Kidney (tissue), 14 donors: ENCODE measurements around the gene C4orf54. TPM values are rescaled to one million over a fixed set of nuclear protein-coding genes. Genes with fewer than 3 reads are reported as not detected.

Source experiments
- DNase-seq, 5 donors: peaks; one replicate each; pipeline ENCODE4 v3.0.0-alpha.2; 2013 to 2020
- FAIRE-seq: peaks from 2 replicates; lab custom pipeline; 2012; peaks lifted over from hg19 to GRCh38; lab: Jason Lieb, UNC
- H3K27ac ChIP-seq, 2 donors: one replicate each; pipeline ENCODE4 v1.7.0; 2013; ENCODE audit warnings: low read depth in 2 of 2, low read length in 2 of 2, inconsistent platforms in 1 of 2
- H3K27me3 ChIP-seq: one replicate; pipeline ENCODE4 v1.7.1; 2013; ENCODE audit warnings: low read length, inconsistent platforms; ENCODE audit not compliant: control insufficient read depth, insufficient read depth
- H3K36me3 ChIP-seq, 3 donors: one replicate each; pipeline versions ENCODE4 v1.7.0 to v1.7.1; 2013; ENCODE audit warnings: low read length in 3 of 3, control low read depth in 1 of 3, inconsistent platforms in 1 of 3; ENCODE audit not compliant: insufficient read depth in 3 of 3, control insufficient read depth in 2 of 3
- H3K4me1 ChIP-seq, 3 donors: one replicate each; pipeline versions ENCODE4 v1.7.0 to v1.7.1; 2013; ENCODE audit warnings: low read length in 3 of 3, inconsistent platforms in 1 of 3, low read depth in 1 of 3; ENCODE audit not compliant: control insufficient read depth in 2 of 3, insufficient read depth in 2 of 3
- H3K4me3 ChIP-seq, 3 donors: one replicate each; pipeline versions ENCODE4 v1.7.0 to v1.8.1; 2013; ENCODE audit warnings: low read length in 3 of 3, control low read depth in 1 of 3, inconsistent platforms in 1 of 3
- H3K9ac ChIP-seq, 3 donors: one replicate each; pipeline versions ENCODE4 v1.7.0 to v1.7.1; 2013; ENCODE audit warnings: low read length in 3 of 3, control low read depth in 1 of 3, inconsistent platforms in 1 of 3
- H3K9me3 ChIP-seq, 3 donors: one replicate each; pipeline versions ENCODE4 v1.7.0 to v1.7.1; 2013; ENCODE audit warnings: low read length in 3 of 3, control low read depth in 1 of 3, inconsistent platforms in 1 of 3; ENCODE audit not compliant: control insufficient read depth in 2 of 3, insufficient read depth in 1 of 3
- intact Hi-C: fragments of 100-400 bp; cut with DNase I; formaldehyde crosslinking; loops from one replicate; pipeline ENCODE4 v1.11.1; 2022
- polyA plus RNA-seq: library from polyadenylated mRNA; stranded (reverse); fragments of 350-450 nt; fragmentation: Illumina TruSeq; extraction: RNeasy Lipid Tissue Mini Kit (QIAGEN cat#74804); gene quantifications from one replicate; pipeline ENCODE4 v1.2.3, GENCODE V29; 2014; ENCODE audit warnings: low read depth, low replicate concordance; ENCODE audit not compliant: insufficient read depth
- total RNA-seq: library from RNA; stranded (reverse); fragmentation: NEBNext Ultra II Directional; extraction: Animal tissue kit (Norgen Biotek cat#: 25700); gene quantifications from one replicate; pipeline ENCODE4 v1.2.1, GENCODE V29; 2021
- TF ChIP-seq, protein P1 (sequence below): IDR thresholded peaks from 3 replicates; pipeline ENCODE4 v1.5.1; 2012; ENCODE audit warnings: mild to moderate bottlenecking, moderate library complexity, borderline replicate concordance; ENCODE audit not compliant: insufficient read depth; ENCODE audit errors: extremely low read depth
- donor health status: control.
- donor health status: control.
- donor health status: control.
- donor health status: control.
- donor health status: control.
- donor health status: DM: yes; HTN: yes; CAD: no.
- donor health status: Normal renal cell carcinoma (clear cell type).

C4orf54 gene
- total and polyA plus RNA-seq, 2 donors from 2014 or later, result 0.19 to 0.56 TPM

DNA sequence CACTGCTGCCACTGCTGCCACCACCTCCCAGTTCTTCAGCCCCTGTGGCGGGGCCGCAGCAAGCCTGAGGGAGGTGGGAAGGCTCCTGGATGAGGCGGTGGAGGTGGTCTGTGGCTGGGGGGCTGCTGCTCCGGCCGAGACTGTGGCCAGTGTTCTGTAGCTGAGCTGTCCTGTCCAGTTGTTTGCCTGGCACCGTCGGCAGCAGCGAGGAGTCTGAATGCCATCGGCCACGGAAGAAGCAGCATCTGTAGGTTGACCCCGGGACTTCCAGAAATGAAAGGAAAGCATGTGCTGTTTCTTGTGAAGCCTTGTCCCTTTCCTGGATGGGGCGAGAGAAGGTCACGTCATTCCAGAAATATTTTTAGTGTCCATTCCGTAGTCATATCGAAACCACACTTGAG is 3.3 kb downstream of the C4orf54 start:
- Histone ChIP-seq H3K27ac (no peak overlapping the region), H3K27me3 (no peaks in the 10 kb centered on the region), H3K4me3 (no peak overlapping the region), H3K9me3 (no peaks in the 10 kb centered on the region), H3K9ac (no peak overlapping the region), H3K4me1 (peaks cover 0 to 4% (median 0%) of the 10 kb centered on the region in 3 donors), H3K36me3 (no peaks in the 10 kb centered on the region)
- intact Hi-C loops, result no loop called here
- DNase-seq, result peak in 2 of 5 donors; percentile 31 to 48
- TF ChIP-seq, protein P1, sequence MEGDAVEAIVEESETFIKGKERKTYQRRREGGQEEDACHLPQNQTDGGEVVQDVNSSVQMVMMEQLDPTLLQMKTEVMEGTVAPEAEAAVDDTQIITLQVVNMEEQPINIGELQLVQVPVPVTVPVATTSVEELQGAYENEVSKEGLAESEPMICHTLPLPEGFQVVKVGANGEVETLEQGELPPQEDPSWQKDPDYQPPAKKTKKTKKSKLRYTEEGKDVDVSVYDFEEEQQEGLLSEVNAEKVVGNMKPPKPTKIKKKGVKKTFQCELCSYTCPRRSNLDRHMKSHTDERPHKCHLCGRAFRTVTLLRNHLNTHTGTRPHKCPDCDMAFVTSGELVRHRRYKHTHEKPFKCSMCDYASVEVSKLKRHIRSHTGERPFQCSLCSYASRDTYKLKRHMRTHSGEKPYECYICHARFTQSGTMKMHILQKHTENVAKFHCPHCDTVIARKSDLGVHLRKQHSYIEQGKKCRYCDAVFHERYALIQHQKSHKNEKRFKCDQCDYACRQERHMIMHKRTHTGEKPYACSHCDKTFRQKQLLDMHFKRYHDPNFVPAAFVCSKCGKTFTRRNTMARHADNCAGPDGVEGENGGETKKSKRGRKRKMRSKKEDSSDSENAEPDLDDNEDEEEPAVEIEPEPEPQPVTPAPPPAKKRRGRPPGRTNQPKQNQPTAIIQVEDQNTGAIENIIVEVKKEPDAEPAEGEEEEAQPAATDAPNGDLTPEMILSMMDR, result no peak
- FAIRE-seq, result no peak

DNA sequence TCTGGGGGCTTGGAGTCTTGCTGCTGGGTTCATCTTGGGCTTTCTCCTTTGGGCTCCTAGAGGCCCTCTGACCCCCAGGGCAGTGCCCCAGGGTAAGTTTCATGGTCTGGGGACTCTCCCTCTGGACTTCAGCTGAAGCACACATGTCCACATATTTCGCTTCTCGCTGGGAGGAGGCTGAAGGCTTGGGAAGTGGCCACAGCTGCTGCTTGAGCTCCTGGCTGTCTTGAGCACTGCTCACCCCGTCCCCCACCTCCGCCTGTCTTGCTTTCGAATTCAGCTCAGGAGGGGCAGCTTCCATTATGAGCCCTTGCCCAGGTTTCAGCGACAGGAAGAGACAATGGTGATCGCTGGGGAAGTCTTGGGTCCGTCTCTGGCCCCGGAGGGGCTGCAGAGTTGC is 3.7 kb downstream of the C4orf54 start:
- Histone ChIP-seq H3K27ac (no peak overlapping the region), H3K9ac (no peak overlapping the region), H3K27me3 (no peaks in the 10 kb centered on the region), H3K4me3 (no peak overlapping the region), H3K9me3 (no peaks in the 10 kb centered on the region), H3K36me3 (no peaks in the 10 kb centered on the region), H3K4me1 (peaks cover 0 to 4% (median 0%) of the 10 kb centered on the region in 3 donors)
- intact Hi-C loops, result no loop called here
- FAIRE-seq (no peak), DNase-seq (peak in 1 of 5 donors; percentile 45)
- TF ChIP-seq, protein P1, result no peak

GRCh38 chr4:99652596-99653436 is 4.8 kb downstream of the C4orf54 start:
- FAIRE-seq, result no peak
- no peak overlapping the region for H3K9ac ChIP-seq

More at GRCh38 chr4:99652596-99653436, 4.8 kb downstream of the C4orf54 start:
- Histone ChIP-seq H3K4me1 (peaks cover 0 to 4% (median 0%) of the 10 kb centered on the region in 3 donors), H3K27ac (peak overlapping the region in 1 of 2 donors; percentile 14), H3K9me3 (no peaks in the 10 kb centered on the region), H3K4me3 (peak overlapping the region in 1 of 3 donors; percentile 34), H3K27me3 (no peaks in the 10 kb centered on the region), H3K36me3 (no peaks in the 10 kb centered on the region)
- intact Hi-C loops, result no loop called here
- peak; percentile 77 to 95 (median 94) for DNase-seq
- TF ChIP-seq, protein P1, result no peak
